HL-60/S4 (cell line): ENCODE data around the gene CCDC70.
"Not testable (repeated sequence)": the region's sequence is repeated elsewhere in the genome, so short reads cannot be mapped to it uniquely, and the experiment has no call there.

Source experiments
- in situ Hi-C: fragments of 300-500 bp; cut with MboI; formaldehyde crosslinking; loops from 2 replicates; pipeline ENCODE4 v1.14.3; 2022; ENCODE audit warnings: low sequenced_read_pairs

Gene CCDC70

GRCh38 chr13:51895906-51896888, 34.4 kb downstream of the CCDC70 start:
- in situ Hi-C loops, result loop anchor here (25.0 kb wide), 1 partner anchor 316 kb away; no protein-coding TSS in a partner anchor

- in situ Hi-C loops, result no loop called here
Observed at GRCh38 chr13:51900471-51900870, 38.7 kb downstream of the CCDC70 start.

GRCh38 chr13:51902776-51903175, 41.0 kb downstream of the CCDC70 start:
- in situ Hi-C loops, result no loop called here

GRCh38 chr13:51905787-51906186, 44.0 kb downstream of the CCDC70 start:
- in situ Hi-C loops, result no loop called here

GRCh38 chr13:51906581-51906980, 44.8 kb downstream of the CCDC70 start:
- in situ Hi-C loops, result no loop called here

- in situ Hi-C loops, result no loop called here
Observed at GRCh38 chr13:51907040-51907732, 45.4 kb downstream of the CCDC70 start.

- in situ Hi-C loops, result not testable (repeated sequence)
Observed at GRCh38 chr13:51909265-51909664, 47.5 kb downstream of the CCDC70 start.

GRCh38 chr13:51910508-51910907, 48.7 kb downstream of the CCDC70 start:
- in situ Hi-C loops, result no loop called here

GRCh38 chr13:51912091-51912490, 50.3 kb downstream of the CCDC70 start:
- in situ Hi-C loops, result no loop called here

- in situ Hi-C loops, result no loop called here
Observed at GRCh38 chr13:51912511-51913225, 50.9 kb downstream of the CCDC70 start.

GRCh38 chr13:51913421-51914136, 51.8 kb downstream of the CCDC70 start:
- in situ Hi-C loops, result no loop called here

- in situ Hi-C loops, result no loop called here
Observed at GRCh38 chr13:51914137-51914493, 52.3 kb downstream of the CCDC70 start.
